ENCODE data around the gene KCNJ6. TPM values are rescaled to one million over a fixed set of nuclear protein-coding genes. Genes with fewer than 3 reads are reported as not detected.

KCNJ6 gene
- total RNA-seq, 1 donor from 2014 or later: 4.4 TPM

DNA sequence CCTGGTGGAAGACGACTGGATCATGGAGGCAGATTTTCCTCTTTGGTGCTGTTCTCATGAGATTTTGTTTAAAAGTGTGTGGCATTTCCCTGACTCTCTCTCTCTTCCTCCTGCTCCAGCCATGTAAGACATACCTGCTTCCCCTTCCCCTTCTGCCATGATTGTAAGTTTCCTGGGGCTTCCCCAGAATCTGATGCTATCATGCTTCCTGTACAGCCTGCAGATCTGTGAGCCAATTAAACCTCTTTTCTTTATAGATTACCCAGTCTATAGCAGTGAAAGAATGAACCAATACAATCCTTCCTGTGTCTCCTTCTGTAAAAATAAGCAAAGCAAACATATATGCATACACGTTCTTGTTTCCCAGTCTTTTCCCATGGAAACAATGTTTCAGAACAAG lies 276.5 kb downstream of the KCNJ6 start:
- no peak for TF ChIP-seq CTCF (IDR thresholded peaks at IDR 0.05)
- no peaks in the 10 kb centered on the region for H3K36me3 Mint-ChIP-seq (ENCODE audit: low read depth)
- no peak overlapping the region for H3K27ac Mint-ChIP-seq (ENCODE audit: unreplicated experiment)
- H3K9me3 Mint-ChIP-seq (ENCODE audit: low read depth): no peaks in the 10 kb centered on the region
- H3K27me3 Mint-ChIP-seq (ENCODE audit: low read depth): no peaks in the 10 kb centered on the region
- H3K4me3 Mint-ChIP-seq (ENCODE audit: unreplicated experiment): no peak overlapping the region
- no peak for DNase-seq (ENCODE audit: low spot score)
- peaks cover 28% of the 10 kb centered on the region for H3K4me1 Mint-ChIP-seq (ENCODE audit: low read depth)

- H3K27me3 Mint-ChIP-seq (ENCODE audit: low read depth): no peaks in the 10 kb centered on the region
- no peak for DNase-seq (ENCODE audit: low spot score)
- TF ChIP-seq CTCF (IDR thresholded peaks at IDR 0.05): no peak
- no peaks in the 10 kb centered on the region for H3K36me3 Mint-ChIP-seq (ENCODE audit: low read depth)
- peaks cover 28% of the 10 kb centered on the region for H3K4me1 Mint-ChIP-seq (ENCODE audit: low read depth)
- H3K9me3 Mint-ChIP-seq (ENCODE audit: low read depth): peaks cover 8% of the 10 kb centered on the region
- H3K4me3 Mint-ChIP-seq (ENCODE audit: unreplicated experiment): peak overlapping the region; percentile 33
- H3K27ac Mint-ChIP-seq (ENCODE audit: unreplicated experiment): peak overlapping the region; percentile 91
These were observed 280.0 kb downstream of the KCNJ6 start for GRCh38 chr21:37636152-37636860.

- Mint-ChIP-seq H3K9me3 (ENCODE audit: low read depth) (peaks cover 16% of the 10 kb centered on the region), H3K4me1 (ENCODE audit: low read depth) (peaks cover 9% of the 10 kb centered on the region), H3K36me3 (ENCODE audit: low read depth) (no peaks in the 10 kb centered on the region), H3K27ac (ENCODE audit: unreplicated experiment) (no peak overlapping the region), H3K27me3 (ENCODE audit: low read depth) (no peaks in the 10 kb centered on the region), H3K4me3 (ENCODE audit: unreplicated experiment) (no peak overlapping the region)
- DNase-seq (ENCODE audit: low spot score): no peak
- TF ChIP-seq CTCF (IDR thresholded peaks at IDR 0.05): no peak
These were observed 284.7 kb downstream of the KCNJ6 start for GRCh38 chr21:37631319-37632117.

DNA sequence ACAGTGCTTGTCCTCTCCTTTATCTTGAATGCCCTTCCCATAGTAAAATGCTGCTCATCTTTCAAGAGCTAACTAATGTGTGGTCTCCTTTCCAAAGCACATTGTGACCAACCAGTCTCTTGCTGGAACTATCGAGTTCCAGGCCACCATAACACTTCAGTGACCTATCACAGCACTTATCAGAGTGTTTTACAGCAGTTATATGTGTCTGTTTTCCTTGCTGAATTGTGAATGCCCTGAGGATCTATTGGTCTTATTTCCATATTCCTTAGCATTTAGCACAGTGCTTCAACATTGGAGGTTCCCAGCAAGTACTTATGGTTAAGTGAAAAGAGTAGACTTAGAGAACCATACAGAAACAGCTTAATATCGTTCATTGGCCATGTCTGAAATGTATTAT lies 285.4 kb downstream of the KCNJ6 start:
- Mint-ChIP-seq H3K27me3 (ENCODE audit: low read depth) (no peaks in the 10 kb centered on the region), H3K9me3 (ENCODE audit: low read depth) (peaks cover 16% of the 10 kb centered on the region), H3K36me3 (ENCODE audit: low read depth) (no peaks in the 10 kb centered on the region), H3K4me1 (ENCODE audit: low read depth) (peaks cover 2% of the 10 kb centered on the region), H3K4me3 (ENCODE audit: unreplicated experiment) (no peak overlapping the region), H3K27ac (ENCODE audit: unreplicated experiment) (no peak overlapping the region)
- no peak for TF ChIP-seq CTCF (IDR thresholded peaks at IDR 0.05)
- no peak for DNase-seq (ENCODE audit: low spot score)

DNA sequence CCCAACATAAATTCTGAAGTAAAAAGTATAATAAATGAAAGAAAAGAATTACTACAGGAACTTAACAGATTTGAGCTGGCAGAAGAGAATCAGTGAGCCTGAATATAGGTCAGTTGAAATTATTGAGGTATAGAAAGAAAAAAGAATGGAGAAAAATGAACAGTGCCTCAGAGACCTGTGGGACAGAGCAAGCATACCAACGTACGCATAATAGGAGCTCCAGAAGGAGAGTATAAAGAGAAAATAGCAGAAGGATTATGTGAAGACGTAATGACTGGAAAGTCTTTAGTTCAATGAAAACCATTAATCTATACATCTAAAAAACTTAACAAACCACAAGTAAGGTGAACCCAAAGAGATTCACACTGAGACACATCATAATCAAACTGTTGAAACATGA lies 287.9 kb downstream of the KCNJ6 start:
- H3K4me1 Mint-ChIP-seq (ENCODE audit: low read depth): peaks cover 8% of the 10 kb centered on the region
- H3K4me3 Mint-ChIP-seq (ENCODE audit: unreplicated experiment): no peak overlapping the region
- DNase-seq (ENCODE audit: low spot score): no peak
- TF ChIP-seq CTCF (IDR thresholded peaks at IDR 0.05): no peak
- no peak overlapping the region for H3K27ac Mint-ChIP-seq (ENCODE audit: unreplicated experiment)
- H3K36me3 Mint-ChIP-seq (ENCODE audit: low read depth): no peaks in the 10 kb centered on the region
- H3K27me3 Mint-ChIP-seq (ENCODE audit: low read depth): no peaks in the 10 kb centered on the region
- peaks cover 13% of the 10 kb centered on the region for H3K9me3 Mint-ChIP-seq (ENCODE audit: low read depth)

All from chondrocyte (in vitro differentiated cells).